PC-3 (cell line): ENCODE measurements around the gene SAMD11.

Experiments used
- CTCF ChIP-seq: fragments of 300-600 bp; sonication (generic); conservative IDR thresholded peaks from 2 replicates; pipeline ENCODE4 v1.5.1; 2017; ENCODE audit warnings: antibody characterized with exemption, low read depth, mild to moderate bottlenecking, low read length
- EZH2 ChIP-seq: fragments of 300-600 bp; sonication (generic); IDR thresholded peaks from one replicate; pipeline ENCODE4 v1.6.1; 2017; ENCODE audit warnings: antibody characterized with exemption, mild to moderate bottlenecking, low read length; ENCODE audit not compliant: unreplicated experiment
- EZH2phosphoT487 ChIP-seq: fragments of 300-600 bp; sonication (generic); IDR thresholded peaks from 2 replicates; pipeline ENCODE4 v1.6.1; 2018; ENCODE audit warnings: mild to moderate bottlenecking, antibody characterized with exemption, low read length, borderline replicate concordance

- no peak for TF ChIP-seq CTCF
- TF ChIP-seq EZH2, result no peak
- TF ChIP-seq EZH2phosphoT487, result no peak
Measured at GRCh38 chr1:966135-966703, 42.5 kb downstream of the SAMD11 start, which contains the start of gene PLEKHN1.
